GM12801 (cell line): Measurements from ENCODE around the gene CENPS.

Experiments used
- TF ChIP-seq, protein P1 (sequence below): IDR thresholded peaks from one replicate; pipeline ENCODE4 v1.5.1; 2011; ENCODE audit warnings: control low read depth; ENCODE audit not compliant: insufficient read length; ENCODE audit errors: extremely low read depth

CENPS gene

DNA sequence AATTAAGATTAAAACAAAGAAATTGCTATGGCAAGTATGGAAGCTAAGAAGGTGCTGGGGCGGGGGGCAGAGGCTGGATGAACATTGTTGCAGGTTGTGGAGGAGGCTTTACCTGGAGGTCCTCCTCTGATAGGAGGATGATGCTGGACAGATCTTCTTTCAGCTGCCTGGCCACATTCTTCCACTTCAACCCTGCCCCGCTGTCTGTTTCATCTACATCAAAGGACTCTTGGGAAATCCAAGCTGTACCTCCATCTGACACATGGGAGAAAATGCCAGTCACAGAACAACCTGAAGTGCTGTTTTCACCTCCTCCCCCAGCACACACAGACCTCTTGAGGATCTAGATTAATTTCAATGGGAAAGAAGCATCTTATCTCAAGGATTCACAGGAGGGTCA is 36.8 kb downstream of the CENPS start:
- TF ChIP-seq, protein P1, sequence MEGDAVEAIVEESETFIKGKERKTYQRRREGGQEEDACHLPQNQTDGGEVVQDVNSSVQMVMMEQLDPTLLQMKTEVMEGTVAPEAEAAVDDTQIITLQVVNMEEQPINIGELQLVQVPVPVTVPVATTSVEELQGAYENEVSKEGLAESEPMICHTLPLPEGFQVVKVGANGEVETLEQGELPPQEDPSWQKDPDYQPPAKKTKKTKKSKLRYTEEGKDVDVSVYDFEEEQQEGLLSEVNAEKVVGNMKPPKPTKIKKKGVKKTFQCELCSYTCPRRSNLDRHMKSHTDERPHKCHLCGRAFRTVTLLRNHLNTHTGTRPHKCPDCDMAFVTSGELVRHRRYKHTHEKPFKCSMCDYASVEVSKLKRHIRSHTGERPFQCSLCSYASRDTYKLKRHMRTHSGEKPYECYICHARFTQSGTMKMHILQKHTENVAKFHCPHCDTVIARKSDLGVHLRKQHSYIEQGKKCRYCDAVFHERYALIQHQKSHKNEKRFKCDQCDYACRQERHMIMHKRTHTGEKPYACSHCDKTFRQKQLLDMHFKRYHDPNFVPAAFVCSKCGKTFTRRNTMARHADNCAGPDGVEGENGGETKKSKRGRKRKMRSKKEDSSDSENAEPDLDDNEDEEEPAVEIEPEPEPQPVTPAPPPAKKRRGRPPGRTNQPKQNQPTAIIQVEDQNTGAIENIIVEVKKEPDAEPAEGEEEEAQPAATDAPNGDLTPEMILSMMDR = no peak

DNA sequence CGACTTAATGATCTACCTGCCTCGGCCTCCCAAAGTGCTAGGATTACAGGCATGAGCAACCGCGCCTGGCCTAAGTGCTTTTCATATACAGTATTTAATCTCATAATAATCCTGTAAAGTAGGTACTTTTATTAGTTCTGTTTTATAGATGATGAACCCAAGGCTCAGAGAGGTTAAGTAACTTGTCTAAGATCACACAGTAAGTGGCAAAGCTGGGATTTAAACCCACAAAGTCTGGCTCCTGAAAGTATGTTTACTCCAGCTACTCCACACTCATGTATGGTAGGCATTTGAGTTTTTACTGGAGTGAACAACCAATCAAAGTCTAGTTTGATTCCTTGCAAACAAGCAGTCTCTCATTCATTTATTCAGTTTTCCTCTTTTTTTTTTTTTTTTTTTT is 39.8 kb downstream of the CENPS start:
- TF ChIP-seq, protein P1 = no peak

DNA sequence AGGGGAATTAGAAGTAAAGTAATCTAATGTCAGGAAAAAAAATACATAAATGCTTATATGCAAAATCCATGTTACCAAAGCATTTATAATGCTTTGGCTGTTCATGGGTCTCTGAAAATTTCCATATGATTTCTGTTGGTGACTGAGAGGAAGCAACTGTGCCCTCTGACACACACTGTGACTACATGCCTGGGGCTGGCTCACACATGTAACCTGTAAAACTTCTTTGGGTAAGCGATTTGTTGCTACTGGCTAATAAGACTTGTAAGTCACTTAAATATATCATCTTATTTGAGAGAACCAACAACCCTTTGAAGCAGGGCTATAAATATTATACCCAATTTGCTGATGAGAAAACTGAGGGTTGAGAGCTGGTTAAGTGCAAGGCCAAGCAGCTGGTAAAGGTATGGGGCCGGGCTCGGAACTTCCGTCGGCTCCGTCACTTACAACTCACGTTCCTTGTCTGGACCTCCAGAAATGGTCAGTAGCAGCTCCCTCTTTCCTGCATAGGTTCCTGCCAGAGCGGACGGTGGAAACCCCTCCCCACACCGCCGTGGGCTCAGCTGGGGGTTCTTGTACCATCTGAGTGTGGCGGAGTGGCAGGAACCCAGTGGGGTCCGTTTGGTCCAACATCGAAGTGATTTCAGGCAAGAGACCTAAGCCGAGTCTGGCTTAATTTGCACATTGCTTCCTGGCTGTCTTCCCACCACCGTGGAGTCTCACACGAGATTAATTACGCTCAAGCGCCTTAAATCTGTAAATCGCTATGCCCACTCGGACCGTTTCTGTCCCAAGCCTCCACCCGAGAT is 41.4 kb downstream of the CENPS start:
- TF ChIP-seq, protein P1 = no peak

DNA sequence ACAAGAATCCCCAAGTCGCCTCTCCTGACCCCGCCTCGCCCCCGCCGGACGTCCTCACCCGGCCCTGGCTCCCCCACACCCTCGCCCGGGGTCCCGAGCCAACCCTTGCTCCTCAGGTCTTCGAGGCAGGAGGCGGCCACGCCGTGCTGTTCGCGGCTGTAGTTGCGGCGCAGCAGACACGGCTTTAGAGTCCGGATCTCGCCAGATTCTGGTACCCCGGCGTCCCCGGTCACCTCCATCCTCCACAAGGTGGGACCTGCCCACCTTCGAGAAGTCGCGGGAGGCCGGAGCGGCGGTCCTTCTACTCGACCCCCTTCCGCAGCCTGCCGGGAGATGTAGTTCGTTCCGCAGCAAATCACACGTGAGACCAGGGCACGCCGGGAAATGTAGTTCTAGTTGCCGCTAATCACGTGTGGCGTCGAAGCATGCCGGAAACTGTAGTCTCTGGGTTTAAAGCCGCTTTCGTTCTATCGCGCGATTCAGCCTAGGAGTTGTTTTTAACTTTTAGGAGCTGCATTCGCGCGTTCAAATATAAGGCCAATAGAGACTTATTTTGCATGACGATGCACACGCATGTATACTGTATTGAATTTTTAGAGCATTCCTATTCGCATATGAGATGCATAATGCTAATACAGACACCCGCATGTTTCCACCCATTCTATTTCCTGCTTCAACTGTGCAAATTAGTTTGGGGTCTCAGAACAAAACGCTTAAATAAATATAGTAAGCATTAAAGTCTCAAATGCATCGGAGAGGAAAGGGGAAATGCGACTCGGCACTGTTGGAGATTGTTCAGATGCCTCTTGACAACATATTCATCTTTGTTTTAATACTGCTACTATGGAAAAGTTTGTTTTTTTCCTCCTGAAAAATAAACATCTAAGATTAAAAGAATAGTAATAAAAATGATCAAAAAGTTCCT is 42.2 kb downstream of the CENPS start, which contains the start of gene DFFA:
Gene DFFA (minus strand): TSS at position 310 of the 925 bp plus-strand sequence. CDS start 71 bp downstream, at position 239.
- TF ChIP-seq, protein P1 = no peak

DNA sequence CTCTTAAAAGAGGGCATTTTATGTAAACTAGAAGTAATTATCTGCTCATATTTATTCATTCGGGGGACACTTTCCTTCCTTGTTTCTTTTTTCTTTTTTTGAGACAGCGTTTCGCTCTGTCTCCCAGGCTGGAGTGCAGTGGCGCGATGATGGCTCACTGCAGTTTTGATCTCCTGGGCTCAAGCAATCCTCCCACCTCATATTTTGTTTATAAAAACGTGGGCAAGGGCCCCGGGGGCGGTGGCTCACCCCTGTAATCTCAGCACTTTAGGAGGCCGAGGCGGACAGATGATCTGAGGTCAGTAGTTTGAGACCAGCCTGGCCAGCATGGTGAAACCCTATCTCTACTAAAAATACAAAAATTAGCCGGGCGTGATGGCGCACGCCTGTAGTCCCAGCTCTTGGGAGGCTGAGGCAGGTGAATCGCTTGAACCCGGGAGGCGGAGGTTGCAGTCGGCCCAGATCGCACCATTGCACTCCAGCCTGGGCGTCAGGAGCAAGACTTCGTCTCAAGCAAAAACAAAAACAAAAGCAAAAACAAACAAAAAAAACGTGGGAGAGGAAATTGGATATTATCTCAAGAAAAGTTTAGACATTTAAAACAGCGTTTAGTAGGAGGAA is 43.0 kb downstream of the CENPS start:
- TF ChIP-seq, protein P1 = no peak

DNA sequence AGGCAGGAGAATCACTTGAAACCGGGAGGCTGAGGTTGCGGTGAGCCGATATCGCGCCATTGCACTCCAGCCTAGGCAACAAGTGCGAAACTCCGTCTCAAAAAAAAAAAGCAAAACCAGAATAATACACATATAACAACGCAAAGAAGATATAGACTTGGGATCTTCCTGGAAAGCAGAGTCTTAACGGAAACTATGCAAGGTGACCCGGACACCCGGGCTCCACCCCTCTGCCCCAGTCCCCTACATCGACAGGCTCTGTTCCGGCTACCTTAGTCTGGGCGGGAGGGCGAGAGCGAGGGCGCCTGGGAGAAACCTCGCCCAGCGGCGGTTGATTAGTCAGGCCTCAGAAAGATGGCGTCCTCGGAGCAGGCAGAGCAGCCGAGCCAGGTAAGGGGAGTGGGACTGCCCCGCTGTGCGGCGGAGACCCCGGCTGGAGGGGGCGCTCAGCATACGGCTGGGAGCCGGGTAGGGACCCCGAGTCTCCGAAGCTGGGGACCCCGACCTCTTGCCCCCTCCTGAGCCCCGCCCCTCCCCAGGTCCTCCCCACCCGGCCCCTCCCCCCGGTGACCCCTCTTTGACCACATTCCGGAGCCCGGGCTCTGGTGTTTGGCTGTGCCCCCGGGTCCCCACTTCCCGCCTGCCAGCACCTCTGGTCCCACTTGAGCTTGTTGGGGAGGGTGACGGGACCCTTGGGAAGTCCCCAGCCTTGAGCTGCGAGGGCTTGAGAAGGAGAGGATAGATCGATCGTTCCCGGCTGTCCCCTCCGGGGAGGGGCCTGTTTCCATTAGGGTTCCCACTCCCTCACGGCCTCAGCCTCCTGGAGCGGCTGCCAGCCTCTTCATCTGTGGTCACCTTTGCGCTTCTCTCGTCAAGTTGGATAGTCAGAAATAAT is 44.6 kb downstream of the CENPS start, which contains the start of gene PEX14:
Gene PEX14 (plus strand): TSS at position 338 of the 895 bp plus-strand sequence. CDS start 17 bp downstream, at position 355.
- TF ChIP-seq, protein P1 = no peak
